HG03135 (cell line): ENCODE data around the gene POU2AF2.
A peak's percentile ranks its signal among the peaks of the same experiment; 100 is the strongest.
"Not testable (repeated sequence)": the region's sequence is repeated elsewhere in the genome, so short reads cannot be mapped to it uniquely, and the experiment has no call there.

Experiments used
- ATAC-seq: cut with Tn5 transposase; IDR thresholded peaks from one replicate; pipeline ENCODE4 v1.9.1; 2021; ENCODE audit warnings: mild to moderate bottlenecking, moderate library complexity; ENCODE audit not compliant: unreplicated experiment

The POU2AF2 gene, protein sequence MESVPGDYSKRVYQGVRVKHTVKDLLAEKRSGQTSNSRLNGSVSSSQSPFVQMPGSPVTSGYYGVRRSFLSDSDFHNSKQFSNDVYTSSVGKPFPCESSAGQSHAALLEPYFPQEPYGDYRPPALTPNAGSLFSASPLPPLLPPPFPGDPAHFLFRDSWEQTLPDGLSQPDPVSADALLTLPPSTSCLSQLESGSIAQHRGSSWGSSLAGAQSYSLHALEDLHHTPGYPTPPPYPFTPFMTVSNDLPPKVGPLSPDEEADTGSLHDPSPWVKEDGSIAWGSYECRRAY

DNA sequence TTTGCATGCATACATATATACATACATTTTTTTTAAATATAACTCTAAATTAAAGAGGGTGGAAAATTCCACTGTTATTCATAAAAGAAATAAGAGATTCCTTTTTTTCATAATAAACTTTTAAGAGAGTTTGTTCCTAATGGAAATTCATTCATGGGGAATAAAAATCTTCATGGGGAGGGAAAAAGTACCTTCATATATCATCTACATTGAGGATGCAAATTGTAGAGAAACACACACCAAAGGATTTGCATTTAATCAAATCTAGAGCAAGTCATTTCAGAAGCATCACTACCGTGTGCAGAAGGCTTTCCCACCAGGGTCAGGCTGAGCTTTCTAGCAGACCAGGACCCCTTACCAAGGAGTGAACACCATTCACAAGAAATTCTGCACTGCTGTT lies at the start of gene POU2AF2:
TSS of gene POU2AF2 (plus strand) at position 301 of the 400 bp plus-strand sequence. CDS start 129 bp downstream, outside the sequence.
- ATAC-seq, result no peak

DNA sequence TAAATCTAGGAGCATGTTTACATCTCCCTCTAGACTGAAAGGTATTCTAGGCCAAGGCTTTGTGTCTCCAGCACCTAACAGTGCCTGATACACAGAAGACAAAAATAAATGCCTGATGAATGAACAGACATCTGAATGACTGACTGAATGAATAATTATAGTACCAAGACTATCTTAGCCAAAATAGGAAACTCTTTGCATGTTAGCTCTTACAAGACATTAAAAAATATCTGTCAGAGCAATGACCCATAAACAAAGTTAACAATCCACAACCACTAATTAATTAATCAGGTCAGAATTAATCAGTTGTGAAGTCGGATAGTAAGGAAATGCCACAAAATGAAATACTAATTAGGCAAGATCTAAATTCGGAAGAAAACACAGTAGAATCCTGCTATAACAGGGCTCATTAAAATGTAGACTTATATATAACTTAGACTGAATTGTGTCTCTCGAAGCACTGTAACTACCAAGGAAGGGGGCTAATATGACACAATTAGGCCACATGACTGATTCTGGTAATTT lies 45.5 kb upstream of the POU2AF2 start:
- ATAC-seq, result no peak

DNA sequence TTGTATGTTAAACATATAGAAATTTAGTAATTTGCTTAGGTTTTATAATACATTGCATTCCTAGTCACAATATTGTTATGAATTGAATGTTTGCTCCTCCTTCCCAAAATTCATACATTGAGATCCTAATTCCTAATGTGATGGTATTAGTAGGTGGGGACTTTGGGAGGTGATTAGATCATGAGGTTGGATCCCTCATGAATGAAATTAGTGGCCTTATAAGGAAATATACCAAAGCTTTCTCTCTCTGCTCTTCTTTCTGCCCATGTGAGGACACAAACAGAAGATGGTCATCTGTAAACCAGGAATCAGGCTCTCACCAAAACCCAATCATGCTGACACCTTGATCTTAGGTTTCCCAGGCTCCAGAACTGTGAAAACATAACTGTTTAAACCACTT lies 41.3 kb upstream of the POU2AF2 start:
- ATAC-seq, result no peak

DNA sequence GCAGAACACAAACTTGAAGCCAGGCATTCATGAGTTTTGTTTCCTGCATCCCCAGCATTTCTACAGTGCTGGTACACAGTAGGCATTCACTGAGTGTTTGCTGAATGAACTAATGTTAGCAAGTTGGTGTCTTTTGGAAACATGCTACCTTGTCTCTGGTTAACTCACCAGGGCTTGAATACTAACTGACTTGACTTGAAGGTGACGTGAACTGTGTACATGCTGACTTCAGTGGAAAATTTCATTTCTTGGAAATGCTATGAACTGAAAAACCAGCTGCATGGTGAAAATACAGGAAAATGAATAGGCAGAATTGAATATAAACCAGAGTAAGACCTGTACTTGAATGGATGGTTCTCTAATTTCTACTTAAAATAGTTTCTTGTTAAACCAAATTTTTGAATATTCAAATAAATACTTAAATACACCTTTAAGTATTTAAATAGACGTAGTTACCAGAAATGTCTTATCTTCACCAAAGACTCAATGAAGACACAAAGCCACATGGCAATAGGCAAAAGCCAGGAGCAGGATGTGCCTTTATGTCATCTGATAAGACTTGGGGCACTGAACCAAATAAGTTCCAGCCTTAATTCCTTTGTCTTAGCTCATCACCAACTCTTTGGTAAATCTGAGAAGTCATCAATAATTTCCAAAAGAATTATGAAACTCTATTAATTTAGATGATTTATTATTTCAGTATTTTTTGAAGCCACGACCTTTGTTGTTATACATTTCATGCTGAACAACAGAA lies 39.7 kb upstream of the POU2AF2 start:
- ATAC-seq, result no peak

DNA sequence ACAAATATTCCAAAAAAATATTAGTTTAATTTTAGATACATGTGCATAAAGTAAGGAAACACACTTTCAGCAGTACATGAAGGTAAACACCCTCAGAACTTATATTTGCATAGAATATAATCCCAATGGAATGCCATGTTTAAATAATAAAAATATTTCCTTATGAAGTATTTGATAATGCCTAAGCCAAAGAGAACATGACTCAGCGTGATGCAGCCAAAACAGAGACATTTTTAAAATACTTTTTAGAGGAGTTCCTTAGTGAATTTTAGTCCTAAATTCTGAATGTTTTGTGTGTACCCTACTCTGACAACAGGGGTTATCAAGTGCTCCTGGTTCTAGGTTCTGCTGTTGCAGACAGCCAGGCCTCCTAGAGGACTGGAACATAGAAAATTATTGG lies 39.1 kb upstream of the POU2AF2 start:
- no peak for ATAC-seq

DNA sequence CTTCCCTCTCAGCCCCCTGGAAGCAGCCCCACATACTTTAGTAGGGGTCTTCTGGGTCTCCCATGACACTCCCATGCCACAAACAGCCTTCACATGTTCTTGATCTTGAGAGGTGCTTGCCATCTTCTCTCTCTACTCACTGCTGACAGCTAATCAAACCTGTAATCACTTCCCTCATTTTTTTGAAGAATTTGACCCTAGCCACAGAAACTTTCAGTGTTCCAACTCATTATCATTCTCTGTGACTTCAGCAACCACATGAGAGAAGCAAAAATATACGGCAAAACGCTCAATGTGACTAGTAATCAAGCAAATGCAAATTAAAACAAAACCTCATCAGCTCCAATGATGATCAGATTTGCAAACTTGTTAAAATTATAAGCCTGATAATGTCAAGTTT lies 38.3 kb upstream of the POU2AF2 start:
- ATAC-seq, result no peak

DNA sequence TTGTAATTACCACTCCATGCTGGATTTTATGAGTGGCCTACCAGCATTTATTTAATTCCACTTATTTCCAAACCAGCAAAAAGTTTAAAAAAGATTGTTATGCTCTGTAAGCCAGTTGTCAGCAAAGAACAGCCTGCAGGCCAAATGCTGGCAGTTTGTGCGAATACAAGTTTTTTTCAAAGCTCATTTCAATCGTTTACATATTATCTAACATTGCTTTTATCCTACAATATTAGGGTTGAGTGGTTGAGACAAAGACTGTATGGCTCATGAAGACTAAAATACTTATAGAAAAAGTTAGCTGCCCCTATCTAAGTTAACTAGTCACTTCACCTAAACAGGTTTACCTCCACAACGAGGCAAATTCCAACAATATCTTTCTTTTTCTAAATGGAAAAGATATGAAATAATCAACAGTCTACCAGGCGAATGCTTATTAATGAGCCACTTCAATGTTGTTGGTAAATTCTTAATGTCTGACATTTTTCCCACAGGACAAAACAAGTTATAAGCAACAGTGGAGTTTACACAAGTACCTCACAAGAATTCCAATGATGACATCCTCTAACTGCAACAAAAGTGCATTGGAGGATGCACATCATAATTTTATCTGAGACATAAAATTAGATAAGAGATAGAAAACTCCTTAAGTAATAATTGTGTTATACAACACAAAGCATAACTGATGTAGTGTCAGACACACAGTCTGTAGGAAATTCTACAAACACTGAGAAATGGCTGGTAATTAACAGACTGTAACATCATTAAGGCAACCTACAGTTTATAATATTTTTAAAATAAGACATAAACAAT lies 35.8 kb upstream of the POU2AF2 start:
- no peak for ATAC-seq

DNA sequence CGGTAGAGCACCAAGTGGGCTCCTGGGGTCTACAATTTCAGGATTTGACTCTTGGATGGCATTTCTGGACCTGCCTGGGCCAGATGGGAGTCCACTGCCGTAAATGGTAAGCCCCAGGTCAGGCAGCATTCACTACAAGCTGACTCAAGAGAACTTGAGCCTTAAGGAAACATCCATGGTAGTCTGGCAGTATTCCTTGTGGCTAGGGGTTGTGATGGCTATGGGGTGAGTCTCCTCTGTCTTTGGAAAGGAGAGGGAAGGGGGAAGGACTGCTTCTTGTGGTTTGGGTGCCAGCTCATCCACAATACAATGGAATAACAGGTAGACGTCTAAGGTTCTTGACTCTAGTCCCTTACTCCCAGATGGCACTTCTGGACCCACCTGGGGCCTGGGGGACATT lies 32.3 kb upstream of the POU2AF2 start:
- ATAC-seq, result no peak

DNA sequence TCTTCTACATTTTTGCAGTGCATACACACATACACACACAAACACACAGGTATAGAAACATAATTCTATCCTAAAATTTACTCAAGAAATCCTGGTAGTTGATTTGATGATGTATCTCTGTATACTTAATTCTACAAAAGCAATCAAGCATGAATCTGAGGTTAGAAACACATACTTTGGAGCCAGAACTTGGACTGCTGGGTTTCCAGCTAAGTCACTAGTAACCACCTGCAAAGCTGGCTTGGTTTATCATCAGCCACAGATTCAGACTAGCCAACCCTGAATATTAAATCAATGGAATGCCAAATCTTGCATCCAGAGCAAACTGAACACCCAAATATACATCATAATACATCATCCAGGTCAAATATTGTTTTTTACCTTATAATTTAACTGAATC lies 24.8 kb upstream of the POU2AF2 start:
- no peak for ATAC-seq

DNA sequence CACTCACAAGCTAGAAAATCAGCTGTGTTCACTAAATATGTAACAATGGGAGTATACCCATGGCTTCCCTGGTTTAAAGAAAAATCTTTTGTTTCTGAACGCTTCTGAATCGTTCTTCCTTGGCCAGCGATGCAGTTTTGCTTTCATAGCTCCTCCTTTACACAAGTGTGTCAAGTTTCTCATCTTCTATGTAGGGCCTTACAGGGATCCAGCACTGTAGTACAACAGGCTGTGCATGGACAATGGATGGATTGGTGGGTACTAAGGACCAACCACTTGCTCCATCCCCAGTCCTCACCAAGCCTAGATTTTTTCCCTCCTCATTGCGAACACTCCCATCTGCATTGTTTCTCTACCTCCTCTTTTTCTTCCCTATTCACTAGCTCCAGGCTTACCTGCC lies 24.3 kb upstream of the POU2AF2 start:
- no peak for ATAC-seq

DNA sequence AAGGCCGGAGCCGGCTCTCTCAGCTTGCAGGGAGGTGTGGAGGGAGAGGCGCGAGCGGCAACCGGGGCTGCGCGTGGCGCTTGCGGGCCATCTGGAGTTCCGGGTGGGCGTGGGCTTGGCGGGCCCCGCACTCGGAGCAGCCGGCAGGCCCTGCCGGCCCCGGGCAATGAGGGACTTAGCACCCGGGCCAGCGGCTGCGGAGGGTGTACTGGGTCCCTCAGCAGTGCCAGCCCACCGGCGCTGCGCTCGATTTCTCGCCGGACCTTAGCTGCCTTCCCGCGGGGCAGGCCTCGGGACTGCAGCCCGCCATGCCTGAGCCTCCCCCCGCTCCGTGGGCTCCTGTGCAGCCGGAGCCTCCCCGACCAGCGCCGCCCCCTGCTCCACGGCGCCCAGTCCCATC lies 23.6 kb upstream of the POU2AF2 start:
- not testable (repeated sequence) for ATAC-seq

DNA sequence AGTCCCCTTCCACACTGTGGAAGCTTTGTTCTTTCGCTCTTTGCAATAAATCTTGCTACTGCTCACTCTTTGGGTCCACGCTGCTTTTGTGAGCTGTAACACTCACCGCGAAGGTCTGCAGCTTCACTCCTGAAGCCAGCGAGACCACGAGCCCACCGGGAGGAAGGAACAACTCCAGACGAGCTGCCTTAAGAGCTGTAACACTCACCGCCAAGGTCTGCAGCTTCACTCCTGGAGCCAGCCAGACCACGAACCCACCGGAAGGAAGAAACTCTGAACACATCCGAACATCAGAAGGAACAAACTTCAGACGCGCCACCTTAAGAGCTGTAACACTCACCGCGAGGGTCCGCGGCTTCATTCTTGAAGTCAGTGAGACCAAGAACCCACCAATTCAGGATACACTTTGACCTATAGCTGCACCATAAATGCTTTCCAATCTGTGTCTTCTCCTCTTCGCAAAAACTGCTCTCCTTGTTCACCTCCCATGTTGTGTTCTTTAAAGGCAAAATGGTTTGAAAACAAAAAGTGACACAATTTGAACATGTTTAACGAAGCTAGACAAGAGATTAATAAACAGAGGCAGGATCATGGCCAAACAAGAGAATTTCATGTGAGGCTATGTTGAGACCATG lies 22.6 kb upstream of the POU2AF2 start:
- not testable (repeated sequence) for ATAC-seq

DNA sequence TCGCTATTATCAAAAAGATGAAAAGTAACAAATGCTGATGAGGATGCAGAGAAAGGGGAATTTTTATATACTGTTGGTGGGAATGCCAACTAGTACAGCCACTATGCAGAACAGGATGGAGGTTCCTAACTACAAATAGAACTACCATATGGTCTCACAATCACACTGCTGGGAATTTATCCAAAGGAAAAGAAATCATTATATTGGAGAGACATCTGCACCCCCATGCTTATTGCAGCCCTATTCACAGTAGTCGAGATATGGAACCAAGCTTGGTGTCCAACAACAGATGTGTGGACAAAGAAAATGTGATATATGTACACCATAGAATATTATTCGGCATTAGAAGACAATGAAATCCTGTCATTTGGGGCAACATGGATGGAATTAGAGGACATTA lies 19.6 kb upstream of the POU2AF2 start:
- no peak for ATAC-seq

DNA sequence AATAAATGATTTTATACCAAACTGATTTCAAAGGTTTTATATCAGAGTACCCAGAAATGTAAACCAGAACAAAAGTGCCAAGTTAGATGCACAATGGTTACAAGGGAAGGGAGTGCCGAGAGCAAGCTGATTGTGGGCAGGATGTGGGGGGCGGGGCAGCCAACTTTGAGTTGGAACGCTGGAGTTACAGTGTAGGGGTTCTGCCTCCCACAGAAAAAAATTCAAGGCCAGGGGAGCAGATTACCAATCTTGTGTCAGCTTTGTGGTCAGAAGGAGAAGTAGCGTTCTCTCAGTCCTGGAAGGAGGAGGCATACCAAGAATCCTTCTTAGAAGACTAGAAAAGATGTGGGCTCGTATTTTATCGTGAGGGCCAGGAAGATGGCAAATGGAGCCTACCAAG lies 15.9 kb upstream of the POU2AF2 start:
- ATAC-seq, result no peak

DNA sequence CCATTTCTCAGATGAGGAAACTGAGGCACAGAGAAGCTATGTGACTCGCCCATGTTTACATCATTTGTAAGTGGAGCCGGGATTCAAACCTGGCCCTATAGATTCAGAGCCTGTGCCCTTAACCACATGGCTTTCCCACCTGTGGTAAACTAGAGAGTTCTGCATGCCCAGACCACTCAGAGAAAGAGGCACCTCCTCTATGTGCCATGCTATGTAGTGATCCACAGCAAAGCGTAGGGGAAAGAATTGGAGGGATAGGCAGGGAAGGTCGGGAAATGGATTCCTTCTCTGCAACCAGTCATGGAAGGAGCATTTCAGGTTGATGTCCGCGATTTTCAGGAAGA lies 15.4 kb upstream of the POU2AF2 start:
- peak; percentile 29 for ATAC-seq

DNA sequence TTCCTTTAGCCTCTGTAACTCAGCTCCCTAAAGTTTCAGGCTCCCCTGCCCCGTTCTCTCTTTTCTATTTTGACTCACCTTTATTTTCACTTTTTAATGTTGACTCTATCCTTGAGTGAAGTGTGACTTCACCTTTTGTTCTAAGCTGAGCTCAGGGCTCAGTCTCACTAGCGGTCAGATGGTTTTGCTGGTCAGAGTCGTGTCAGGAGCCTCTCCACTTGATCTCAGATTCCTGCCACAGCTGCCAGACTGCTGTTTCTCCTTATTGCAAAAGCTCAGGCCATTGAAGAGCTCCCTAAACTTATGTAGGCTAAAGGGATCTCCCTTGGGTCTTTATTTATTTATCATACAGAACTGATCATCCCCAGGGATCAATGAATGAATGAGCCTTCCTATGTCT lies 13.7 kb upstream of the POU2AF2 start:
- no peak for ATAC-seq

DNA sequence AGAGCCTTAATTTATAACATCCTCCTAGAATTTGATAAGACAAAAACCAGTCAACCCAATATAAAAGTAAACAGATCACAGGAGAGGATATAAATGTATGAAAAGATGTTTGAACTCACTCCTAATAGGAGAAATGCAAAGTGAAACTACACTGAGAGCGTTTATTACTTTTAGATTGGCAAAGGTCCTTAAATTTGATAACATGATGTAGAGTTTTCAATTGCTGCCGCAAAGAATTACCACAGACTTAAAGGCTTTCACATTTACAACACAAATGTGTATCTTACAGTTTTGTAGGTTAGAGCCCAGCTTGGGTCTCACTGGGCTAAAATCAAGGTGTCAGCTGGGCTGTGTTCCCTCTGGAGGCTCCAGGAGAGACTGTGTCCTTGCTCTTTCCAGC lies 9.1 kb upstream of the POU2AF2 start:
- ATAC-seq, result no peak

DNA sequence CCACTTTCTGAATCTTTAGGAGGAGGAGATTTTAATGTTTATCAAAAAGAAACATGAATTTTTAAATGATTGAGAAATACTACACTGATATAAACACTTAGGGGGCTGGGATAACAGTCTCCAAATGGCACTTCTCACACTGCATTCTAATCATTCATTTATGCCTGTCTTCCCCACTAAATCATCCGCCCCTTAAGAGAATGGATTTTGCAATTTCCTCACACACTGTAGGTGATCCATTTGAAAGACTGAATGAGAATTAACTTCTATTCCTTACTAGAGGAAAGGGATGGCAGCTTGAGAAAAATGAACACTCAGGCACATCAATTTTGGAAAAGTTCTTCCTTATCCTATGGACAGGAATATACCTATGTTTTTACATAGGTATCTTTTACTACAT lies 7.6 kb upstream of the POU2AF2 start:
- no peak for ATAC-seq

DNA sequence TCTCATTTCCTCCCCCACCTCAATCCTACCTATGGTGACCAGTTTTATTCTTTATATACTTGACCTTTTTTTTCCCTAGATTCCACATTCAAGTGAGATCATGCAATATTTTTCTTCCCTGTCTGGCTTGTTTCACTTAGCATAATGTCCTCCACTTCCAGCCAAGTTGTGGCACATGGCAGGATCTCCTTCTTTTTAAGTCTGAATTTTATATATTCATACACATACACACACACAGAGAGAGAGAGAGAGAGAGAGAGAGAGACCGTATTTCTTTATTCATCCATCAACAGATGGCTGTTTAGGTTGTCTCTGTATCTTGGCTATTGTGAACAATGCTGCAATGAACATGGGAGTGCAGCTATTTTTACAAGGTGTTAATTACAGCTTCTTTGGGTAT lies 1.4 kb downstream of the POU2AF2 start:
- no peak for ATAC-seq

DNA sequence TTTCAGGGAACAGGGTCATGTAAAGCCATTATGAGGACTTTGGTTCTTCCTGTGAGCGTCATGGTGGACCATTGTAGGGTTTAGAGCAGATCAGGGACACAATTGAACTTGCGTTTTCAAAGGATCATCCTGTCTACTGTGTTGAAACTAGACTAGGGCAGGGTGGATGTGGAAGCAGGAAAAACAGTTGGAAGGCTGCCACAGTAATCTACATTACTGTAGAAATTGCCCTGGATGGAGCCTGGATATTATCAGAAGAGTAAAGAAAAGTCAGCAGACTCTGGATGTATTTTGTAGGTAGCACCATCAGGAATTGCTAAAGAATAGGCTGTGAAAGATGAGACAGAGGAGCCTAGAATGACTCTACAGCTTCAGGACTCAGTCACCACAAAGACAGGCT lies 5.4 kb downstream of the POU2AF2 start:
- no peak for ATAC-seq

DNA sequence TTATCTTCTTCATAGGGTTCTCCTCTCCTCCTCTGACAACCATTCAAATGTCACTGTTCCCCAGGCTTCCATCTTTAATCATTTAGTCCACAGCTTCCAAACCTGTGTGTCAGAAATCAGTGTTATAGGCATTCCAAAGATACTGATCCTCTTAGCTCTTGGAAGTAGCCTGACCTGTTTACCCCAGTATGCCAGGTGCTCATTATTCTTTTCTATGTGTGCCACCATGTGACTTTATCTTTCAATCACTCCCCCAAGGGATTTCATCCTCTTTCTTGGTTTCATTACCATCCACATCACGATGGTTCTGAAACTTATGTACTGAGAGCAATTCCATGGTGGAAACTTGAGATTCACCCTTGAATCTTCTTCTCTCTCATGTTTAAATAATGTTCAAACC lies 7.6 kb downstream of the POU2AF2 start:
- ATAC-seq, result no peak
